Astrocyte (in vitro differentiated cells and primary cell): Measurements from ENCODE around the gene OTUD7B.

Source experiments
- CTCF ChIP-seq: IDR thresholded peaks from 2 replicates; pipeline ENCODE4 v1.5.1; 2011; ENCODE audit warnings: low read depth, mild to moderate bottlenecking, inconsistent platforms, low read length, moderate library complexity; ENCODE audit not compliant: insufficient read depth
- EZH2 ChIP-seq: IDR thresholded peaks from 2 replicates; pipeline ENCODE4 v1.6.1; 2012; ENCODE audit warnings: mild to moderate bottlenecking, low read length, inconsistent platforms; ENCODE audit not compliant: insufficient read depth

- TF ChIP-seq CTCF = no peak
- TF ChIP-seq EZH2 = no peak
Observed at GRCh38 chr1:149987297-149987595, 23.3 kb downstream of the OTUD7B start.
